Neural progenitor cell (in vitro differentiated cells): Measurements from ENCODE around the gene CCDC80.

Source experiments
- CTCF ChIP-seq: fragments of 200-600 bp; sonication (generic); IDR thresholded peaks from 2 replicates; pipeline ENCODE4 v1.5.1; 2017; ENCODE audit warnings: antibody characterized with exemption, mild to moderate bottlenecking
- EZH2 ChIP-seq: fragments of 200-600 bp; sonication (generic); IDR thresholded peaks from 2 replicates; pipeline ENCODE4 v1.6.1; 2017; ENCODE audit warnings: antibody characterized with exemption, mild to moderate bottlenecking, moderate library complexity
- EZH2phosphoT487 ChIP-seq: fragments of 200-600 bp; sonication (generic); IDR thresholded peaks from 2 replicates; pipeline ENCODE4 v1.6.1; 2017; ENCODE audit warnings: antibody characterized with exemption

GRCh38 chr3:112681822-112682325 is 40.9 kb upstream of the CCDC80 start:
- TF ChIP-seq CTCF (no peak), EZH2 (no peak), EZH2phosphoT487 (no peak)
